ENCODE data around the gene PHYHIPL.

Gene PHYHIPL

DNA sequence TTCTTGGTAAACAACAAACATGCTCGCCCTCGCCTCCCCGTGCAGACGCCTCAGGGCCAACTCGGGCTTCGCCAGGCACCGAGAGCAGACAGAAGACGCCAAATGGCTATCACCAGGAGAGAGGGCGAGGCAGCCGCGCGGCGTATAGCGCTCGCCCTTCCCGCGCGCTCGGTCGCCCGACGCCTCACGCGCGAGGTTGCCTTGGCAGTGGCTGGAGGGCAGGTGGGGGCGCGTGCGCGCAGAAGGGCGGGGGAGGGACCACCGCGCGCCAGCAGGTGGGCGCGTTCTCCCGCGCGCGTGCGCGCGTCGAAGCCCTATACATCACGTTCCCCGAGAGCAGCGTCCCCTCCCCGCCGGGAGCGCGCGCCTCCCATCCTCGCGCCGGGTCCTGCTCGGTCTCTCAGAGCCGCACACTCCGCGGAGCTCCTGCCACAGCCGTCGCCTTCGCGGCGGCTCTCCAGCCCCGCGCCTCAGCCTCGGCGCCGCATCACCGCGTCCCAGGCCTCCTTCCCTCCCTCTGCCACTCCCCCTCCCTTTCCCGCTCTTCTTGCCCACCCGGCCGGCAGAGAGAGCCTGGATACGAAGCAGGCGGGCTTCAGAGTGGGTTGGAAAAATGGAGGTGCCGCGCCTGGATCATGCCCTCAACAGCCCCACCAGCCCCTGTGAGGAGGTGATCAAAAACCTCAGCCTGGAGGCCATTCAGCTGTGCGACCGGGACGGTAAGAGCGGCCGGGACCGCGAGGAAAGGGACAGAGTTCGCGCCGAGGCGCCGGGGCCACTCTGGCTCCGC lies at the start of gene PHYHIPL:
Gene PHYHIPL (plus strand): TSS at position 403 of the 790 bp plus-strand sequence. CDS start 211 bp downstream, at position 614.
- no peak for DNase-seq

GRCh38 chr10:59126991-59127390 lies 49.5 kb upstream of the PHYHIPL start:
- no peak for DNase-seq

GRCh38 chr10:59127991-59128390 lies 48.5 kb upstream of the PHYHIPL start:
- no peak for DNase-seq

DNA sequence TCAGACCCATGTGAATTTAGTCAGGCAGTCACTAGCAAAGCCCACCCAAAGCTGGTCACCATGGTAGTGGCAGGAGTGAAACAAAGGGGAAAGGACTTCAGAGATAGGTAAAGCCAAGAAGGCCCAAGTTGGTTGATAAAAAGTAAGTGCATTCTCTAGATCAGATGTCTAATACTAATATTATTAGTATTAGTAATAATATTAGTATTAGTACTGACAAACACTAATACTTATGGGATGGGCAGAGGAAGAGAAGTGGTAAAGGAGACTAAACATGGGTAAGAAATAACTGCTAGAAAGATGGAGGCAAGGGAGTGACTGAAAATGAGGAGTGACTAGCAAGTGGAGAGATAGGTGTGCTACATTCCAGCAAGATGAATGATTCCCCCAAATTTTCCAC lies 46.6 kb upstream of the PHYHIPL start:
- DNase-seq, result no peak

DNA sequence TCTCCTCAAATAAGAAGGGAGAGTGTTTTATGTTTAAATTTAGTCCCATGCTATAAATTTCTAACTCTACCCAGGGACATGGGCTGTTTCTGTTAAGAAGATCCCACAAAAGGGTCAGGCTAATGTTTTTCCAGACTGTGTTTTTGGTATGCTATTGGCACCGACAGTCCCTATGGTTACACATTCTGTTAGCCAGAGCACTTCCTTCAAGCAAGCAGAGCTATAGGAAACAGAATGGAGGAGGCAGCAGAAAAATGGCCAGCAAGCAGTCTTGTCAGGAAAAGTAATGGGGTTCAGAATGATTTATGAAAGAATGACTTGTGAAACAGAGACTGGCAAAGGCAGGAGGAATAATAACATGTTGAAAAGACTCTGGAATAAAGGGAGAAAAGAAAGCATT lies 44.8 kb upstream of the PHYHIPL start:
- DNase-seq, result no peak

DNA sequence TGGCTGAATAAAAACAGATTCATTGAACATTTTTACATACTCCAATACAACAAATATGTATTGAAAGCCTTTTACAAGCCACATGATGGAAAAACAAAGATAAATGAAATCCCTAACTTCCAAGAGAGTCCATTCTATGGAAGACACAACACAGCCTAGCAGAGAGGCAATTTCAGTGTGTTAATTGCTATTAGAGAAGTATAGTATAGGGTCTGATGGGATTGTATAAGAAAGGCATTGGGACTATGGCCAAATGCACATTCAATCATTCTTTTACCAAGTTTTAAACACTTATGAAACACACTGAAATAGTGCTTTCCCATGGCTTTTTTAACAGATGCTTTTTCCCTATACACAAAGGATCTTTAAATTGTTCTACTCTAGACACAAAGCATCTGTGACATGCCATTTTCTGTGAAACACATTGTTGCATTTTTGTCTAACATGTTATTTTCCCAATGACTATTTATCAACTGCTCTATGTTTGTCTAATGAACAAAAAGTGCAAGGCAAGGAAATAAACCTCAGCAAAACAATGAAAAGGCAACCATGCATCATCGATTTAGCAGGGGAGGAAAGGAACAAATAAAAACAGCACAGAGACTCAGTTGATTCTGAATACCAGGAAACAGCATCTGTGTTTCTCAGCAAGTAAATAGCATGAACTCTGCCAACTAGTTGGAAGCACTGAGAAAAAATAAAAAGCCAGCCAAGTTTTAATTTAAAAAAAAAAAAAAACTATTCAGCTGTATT lies 42.4 kb upstream of the PHYHIPL start:
- no peak for DNase-seq

DNA sequence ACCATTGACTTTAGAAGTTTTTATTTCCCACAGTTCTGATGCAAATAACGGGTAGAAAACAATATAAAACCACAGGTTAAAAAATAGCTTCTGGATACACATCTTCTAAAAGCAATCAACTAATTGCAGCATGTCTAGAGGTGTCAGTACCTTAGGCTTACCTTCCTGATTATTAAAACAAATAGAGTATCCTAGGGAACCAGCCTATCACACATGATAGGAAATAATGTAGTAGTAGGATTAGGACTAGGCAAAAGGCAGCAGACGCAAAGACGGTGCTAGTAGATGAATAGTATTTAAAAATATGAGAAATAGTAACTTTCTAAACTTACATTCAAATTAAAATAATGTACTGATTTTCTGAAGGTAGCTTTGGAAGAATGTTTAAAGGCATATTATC lies 41.7 kb upstream of the PHYHIPL start:
- DNase-seq, result no peak

DNA sequence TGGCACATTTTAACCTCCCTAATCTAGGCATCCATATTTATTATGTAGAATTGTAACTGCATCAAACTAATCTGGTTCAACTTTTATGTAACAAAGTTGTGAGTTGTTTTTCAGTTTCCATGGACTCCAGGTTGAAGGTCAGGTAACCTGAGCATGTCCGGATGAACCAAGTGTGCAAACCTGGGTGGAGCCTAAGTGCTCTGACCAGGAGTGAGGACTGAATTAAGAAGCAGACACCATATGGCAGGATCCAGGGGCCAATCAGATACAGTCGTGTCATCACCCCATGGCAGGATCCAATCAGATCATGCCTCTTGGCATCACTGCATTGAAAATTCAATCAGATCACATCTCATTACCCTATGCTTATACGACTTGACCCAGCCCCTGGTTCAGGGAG lies 41.2 kb upstream of the PHYHIPL start:
- DNase-seq, result no peak

- DNase-seq, result no peak
Observed at GRCh38 chr10:59138052-59138451, 38.4 kb upstream of the PHYHIPL start.

DNA sequence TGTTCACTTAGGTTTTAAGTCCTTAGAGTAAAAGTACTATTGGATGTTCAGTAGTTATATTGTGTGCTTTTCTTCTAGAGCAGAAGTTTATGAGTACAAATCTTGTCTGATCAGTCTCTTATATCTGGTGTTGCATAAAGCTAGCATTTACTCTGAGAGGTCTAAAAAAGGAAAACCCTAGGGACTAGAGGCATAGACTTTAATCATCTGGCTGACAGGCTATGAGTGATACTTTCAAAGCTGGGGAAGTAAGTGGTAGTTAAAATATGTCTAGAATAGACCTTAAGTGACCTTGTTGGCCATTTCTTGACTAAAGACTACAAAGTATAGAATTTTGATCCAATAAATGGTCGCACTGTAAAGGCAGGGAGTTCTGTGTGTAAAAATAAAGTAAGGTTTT lies 32.9 kb upstream of the PHYHIPL start:
- no peak for DNase-seq

DNA sequence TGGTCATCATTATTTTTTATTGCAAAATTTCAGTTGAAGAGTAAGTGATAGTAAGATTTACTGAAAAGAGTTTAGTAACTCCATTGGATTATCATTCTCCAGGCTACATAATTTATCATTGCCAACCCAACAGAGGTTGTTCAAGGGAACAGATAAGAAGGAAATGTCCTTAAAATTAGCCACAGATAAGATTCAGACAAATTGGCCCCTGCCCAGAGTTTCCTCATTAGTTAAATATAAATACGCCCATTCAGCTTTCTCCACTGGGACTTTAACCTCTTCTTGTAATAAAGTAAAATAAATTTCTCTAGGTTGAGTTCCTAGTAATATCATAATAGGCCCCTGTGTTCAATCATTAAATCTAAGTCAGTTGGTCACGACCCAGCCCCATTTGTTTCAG lies 27.7 kb upstream of the PHYHIPL start:
- no peak for DNase-seq

GRCh38 chr10:59155556-59155955 lies 20.9 kb upstream of the PHYHIPL start:
- DNase-seq, result no peak

DNA sequence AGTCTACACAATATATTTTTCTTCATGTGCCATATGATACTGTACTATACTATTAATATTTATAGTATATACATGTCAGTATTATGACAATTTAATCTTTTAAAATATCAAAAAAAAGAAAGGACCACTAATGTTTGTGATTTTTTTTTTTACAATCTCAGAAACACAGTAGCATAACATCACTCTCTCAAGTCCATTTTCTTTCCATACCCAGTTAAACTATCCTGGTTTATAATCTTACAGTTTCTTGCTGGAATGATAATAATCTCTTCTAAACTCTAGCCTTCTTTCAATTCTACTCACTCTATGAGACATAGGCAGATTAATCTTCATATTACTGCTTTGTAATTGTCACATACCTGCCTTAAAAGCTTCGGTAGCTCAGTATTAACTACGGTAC lies 8.9 kb upstream of the PHYHIPL start:
- no peak for DNase-seq

GRCh38 chr10:59172567-59172966 lies 3.9 kb upstream of the PHYHIPL start:
- DNase-seq, result no peak

DNA sequence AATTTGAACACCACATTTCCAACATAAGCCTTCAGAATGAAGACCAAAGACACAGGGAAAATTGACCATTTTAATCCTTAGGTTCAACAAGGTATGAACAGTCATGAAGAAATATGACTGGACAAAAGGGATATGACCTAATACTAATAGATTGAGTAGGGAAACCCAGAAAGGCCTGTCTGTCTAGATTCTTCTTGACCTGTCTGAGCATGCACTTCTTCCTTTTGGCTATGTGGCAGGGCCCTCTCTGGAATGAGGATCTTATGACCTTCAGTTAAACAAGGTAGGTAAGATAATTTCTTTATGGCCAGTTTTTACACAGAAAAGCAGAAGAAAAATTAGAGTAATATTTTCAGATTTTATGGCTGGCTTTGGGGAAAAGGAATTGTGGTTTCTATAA lies 3.0 kb upstream of the PHYHIPL start:
- DNase-seq, result no peak

GRCh38 chr10:59175538-59176240 lies 754 bp upstream of the PHYHIPL start:
- DNase-seq, result no peak

DNA sequence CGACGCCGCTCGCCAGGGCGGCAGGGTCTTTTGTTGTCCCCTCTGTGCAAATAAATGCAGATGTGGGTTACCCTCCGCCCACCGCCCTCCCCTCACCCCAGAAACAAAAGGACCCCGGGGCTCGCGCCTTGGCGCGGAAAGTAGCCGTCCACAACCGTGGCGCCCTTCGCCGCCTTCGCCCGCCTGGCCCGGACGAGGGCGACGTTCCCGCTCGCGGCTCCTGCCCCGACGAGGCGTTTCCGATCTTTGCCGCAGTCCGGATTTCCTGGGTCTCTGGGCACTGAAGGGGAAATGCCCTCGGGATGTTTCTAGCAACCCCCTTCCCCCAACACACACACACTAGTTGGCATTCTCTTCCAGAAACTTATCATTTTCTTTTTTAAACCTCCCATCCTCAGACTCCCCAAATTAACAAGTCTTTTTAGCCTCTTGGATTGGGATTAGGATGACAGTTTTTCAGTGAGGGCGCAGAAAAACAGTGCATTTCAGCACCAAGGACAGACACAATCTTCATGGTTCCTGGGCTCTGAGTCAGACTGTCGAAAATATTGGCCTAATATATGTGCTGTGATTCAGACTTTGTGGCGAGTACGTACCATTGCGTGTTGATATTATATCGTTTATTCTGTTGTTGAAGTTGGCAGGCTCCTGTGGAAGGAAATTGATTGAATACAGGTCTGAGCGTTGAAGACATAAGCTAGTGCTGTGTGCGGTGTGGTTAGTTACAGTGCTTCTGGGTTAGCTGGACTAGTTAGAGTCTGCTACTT lies 771 bp downstream of the PHYHIPL start:
- no peak for DNase-seq

DNA sequence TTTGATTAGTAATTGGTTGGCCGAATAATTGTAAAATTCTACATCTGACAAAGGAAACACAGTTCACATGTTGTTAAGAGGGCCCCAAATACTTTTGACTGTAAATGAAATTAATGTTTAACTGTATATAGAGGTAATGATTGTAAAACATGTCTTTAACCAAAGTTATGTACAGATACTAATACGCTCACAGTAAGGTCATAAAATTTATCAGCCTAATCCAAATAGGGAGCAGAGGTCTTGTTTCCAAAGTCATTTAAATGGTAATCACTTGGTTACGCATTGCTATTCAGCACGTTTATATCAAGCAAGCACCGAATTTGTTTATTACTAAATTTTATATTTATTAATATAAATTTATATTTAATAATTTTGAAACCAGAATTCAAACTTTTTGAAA lies 1.4 kb downstream of the PHYHIPL start:
- no peak for DNase-seq

- no peak for DNase-seq
Observed at GRCh38 chr10:59179068-59179467, 2.6 kb downstream of the PHYHIPL start.

DNA sequence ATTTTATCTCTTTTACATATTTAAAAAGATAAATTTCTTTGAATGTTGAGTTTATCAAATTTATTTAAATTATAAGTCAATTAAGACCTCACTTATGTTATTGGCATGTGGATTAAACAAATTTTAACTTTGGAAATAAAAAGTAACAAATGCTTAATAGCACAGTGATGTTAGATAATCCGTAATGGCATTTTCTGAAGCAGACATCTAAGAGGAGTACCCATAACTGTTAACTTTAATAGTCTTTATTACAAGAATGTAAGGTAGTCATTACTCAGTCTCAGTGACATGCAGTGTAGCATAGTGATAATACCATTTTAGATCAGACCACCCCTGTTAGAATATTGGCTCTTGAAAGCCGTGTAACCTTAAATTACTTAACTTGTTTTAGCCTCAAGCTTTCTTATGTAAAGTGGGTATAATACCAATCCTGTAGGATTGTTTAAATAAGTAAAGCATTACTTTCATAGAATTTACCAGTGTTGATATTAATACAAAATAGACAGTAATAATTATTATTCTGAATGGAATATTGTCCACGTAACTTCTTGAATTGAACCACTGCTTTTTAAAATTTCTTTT lies 4.3 kb downstream of the PHYHIPL start:
- DNase-seq, result no peak

DNA sequence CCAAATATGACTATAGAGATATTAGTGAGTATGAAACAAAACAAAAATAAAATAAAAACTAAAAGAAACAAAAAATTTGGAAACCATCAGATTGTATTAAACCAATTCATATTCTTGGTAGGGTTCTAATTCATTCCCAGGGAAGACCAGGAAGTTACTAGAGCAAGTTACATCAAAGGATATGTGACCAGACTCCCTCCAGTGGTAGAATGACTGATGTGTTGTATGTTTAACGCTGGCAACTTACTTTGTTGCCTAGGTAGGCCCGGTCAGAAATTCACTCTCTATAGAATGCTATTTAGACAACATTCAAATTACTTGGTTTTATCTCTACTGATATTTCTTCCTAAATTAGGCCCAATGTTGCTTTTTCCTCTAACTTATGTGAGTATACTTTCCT lies 5.2 kb downstream of the PHYHIPL start:
- no peak for DNase-seq

GRCh38 chr10:59190332-59190731 lies 13.9 kb downstream of the PHYHIPL start:
- DNase-seq, result no peak
